ENCODE data around the gene PSD4.

PSD4 gene

DNA sequence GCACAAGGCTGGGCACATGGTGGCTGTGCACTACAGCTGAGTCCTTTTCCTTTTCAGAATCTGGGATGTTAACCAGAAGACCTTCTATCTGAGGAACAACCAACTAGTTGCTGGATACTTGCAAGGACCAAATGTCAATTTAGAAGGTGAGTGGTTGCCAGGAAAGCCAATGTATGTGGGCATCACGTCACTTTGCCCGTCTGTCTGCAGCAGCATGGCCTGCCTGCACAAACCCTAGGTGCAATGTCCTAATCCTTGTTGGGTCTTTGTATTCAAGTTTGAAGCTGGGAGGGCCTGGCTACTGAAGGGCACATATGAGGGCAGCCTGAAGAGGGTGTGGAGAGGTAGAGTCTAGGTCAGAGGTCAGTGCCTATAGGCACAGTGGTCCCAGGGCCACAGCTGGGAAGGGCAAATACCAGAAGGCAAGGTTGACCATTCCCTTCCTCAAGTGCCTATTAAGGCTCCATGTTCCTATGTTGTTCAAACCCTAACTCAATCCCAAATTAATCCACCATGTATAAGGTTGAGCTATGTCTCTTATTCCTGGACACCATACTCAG, 44.2 kb upstream of the PSD4 start:
- no peak overlapping the region for H3K4me3 ChIP-seq (ENCODE audit: low read length)
- TF ChIP-seq, protein P1, sequence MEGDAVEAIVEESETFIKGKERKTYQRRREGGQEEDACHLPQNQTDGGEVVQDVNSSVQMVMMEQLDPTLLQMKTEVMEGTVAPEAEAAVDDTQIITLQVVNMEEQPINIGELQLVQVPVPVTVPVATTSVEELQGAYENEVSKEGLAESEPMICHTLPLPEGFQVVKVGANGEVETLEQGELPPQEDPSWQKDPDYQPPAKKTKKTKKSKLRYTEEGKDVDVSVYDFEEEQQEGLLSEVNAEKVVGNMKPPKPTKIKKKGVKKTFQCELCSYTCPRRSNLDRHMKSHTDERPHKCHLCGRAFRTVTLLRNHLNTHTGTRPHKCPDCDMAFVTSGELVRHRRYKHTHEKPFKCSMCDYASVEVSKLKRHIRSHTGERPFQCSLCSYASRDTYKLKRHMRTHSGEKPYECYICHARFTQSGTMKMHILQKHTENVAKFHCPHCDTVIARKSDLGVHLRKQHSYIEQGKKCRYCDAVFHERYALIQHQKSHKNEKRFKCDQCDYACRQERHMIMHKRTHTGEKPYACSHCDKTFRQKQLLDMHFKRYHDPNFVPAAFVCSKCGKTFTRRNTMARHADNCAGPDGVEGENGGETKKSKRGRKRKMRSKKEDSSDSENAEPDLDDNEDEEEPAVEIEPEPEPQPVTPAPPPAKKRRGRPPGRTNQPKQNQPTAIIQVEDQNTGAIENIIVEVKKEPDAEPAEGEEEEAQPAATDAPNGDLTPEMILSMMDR (conservative IDR thresholded peaks at IDR 0.05; ENCODE audit: low read length): no peak
- DNase-seq (ENCODE audit: low read depth): no peak

- TF ChIP-seq, protein P1 (conservative IDR thresholded peaks at IDR 0.05; ENCODE audit: low read length): no peak
- no peak overlapping the region for H3K4me3 ChIP-seq (ENCODE audit: low read length)
- no peak for DNase-seq (ENCODE audit: low read depth)
These were observed 42.2 kb upstream of the PSD4 start for GRCh38 chr2:113131352-113132185.

- no peak overlapping the region for H3K4me3 ChIP-seq (ENCODE audit: low read length)
- DNase-seq (ENCODE audit: low read depth): no peak
- TF ChIP-seq, protein P1 (conservative IDR thresholded peaks at IDR 0.05; ENCODE audit: low read length): no peak
These were observed 41.3 kb upstream of the PSD4 start for GRCh38 chr2:113132414-113133021.

DNA sequence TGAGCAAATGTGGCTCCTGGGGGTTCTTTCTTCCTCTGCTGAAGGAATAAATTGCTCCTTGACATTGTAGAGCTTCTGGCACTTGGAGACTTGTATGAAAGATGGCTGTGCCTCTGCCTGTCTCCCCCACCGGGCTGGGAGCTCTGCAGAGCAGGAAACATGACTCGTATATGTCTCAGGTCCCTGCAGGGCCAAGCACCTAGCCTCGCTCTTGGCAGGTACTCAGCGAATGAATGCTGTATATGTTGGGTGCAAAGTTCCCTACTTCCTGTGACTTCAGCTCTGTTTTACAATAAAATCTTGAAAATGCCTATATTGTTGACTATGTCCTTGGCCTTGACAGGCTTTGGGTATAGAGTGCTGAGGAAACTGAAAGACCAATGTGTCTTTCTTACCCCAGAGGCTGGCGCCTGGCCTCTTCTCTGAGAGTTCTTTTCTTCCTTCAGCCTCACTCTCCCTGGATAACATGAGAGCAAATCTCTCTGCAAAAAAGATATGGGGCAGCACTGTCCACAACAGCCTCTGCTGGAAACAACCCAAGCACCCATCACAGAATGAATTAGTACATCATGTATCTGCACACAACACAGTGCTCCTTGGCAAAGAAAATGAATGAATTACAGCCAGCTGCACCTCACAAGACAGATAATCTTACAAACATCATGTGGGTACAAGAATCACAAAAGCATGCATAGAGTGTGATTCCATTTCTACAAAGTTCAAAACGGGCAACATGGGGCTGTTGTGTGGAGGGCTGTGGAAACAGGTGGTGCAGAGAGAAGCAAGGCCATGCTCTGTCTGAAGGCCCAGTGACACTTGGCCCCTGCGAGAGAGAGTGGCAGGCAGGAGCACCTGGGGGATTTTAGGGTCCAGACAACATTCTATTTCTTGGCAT, 39.8 kb upstream of the PSD4 start:
- TF ChIP-seq, protein P1 (conservative IDR thresholded peaks at IDR 0.05; ENCODE audit: low read length): no peak
- no peak overlapping the region for H3K4me3 ChIP-seq (ENCODE audit: low read length)
- no peak for DNase-seq (ENCODE audit: low read depth)

- TF ChIP-seq, protein P1 (conservative IDR thresholded peaks at IDR 0.05; ENCODE audit: low read length): no peak
- H3K4me3 ChIP-seq (ENCODE audit: low read length): no peak overlapping the region
- DNase-seq (ENCODE audit: low read depth): no peak
These were observed 39.1 kb upstream of the PSD4 start for GRCh38 chr2:113134717-113135116.

- TF ChIP-seq, protein P1 (conservative IDR thresholded peaks at IDR 0.05; ENCODE audit: low read length): no peak
- no peak for DNase-seq (ENCODE audit: low read depth)
- no peak overlapping the region for H3K4me3 ChIP-seq (ENCODE audit: low read length)
These were observed 38.5 kb upstream of the PSD4 start for GRCh38 chr2:113135317-113135716.

All from AG10803 (cell line).